Measurements from ENCODE around the gene KLF15. TPM values are rescaled to one million over a fixed set of nuclear protein-coding genes. Genes with fewer than 3 reads are reported as not detected.

The KLF15 gene
- total RNA-seq, 1 experiment from 2014 or later = not detected

- intact Hi-C loops (cut with micrococcal nuclease) = no loop called here
- peaks cover 3% of the 10 kb centered on the region; the same call in 1 of the 2 replicates for H3K4me1 ChIP-seq (ENCODE audit: insufficient read depth, low read length)
- H3K4me3 ChIP-seq (ENCODE audit: low read length) = no peak overlapping the region
- no peak for ATAC-seq
- H3K27me3 ChIP-seq (ENCODE audit: low read length) = peaks cover 10% of the 10 kb centered on the region
- no peak overlapping the region for H3K9ac ChIP-seq (ENCODE audit: low read length)
- ChIA-PET CTCF (interaction anchor here (0.6 kb wide), 1 partner anchor 77 kb away, joined by 3 read pairs; no protein-coding TSS in a partner anchor), POLR2A (ENCODE audit: unreplicated experiment) (no interaction called here)
- H3K9me2 ChIP-seq (replicated peaks; ENCODE audit: low read length) = no peaks in the 10 kb centered on the region
- H2AFZ ChIP-seq (ENCODE audit: low read length) = no peak overlapping the region
- H3F3A ChIP-seq (ENCODE audit: low read length, unreplicated experiment) = no peaks in the 10 kb centered on the region
- no peak overlapping the region for H3K4me2 ChIP-seq (ENCODE audit: low read length)
- no peak overlapping the region for H3K27ac ChIP-seq (ENCODE audit: low read length)
- no peak for TF ChIP-seq EZH2phosphoT487 (IDR thresholded peaks at IDR 0.05; ENCODE audit: borderline replicate concordance, low read length)
- TF ChIP-seq EZH2 (IDR thresholded peaks at IDR 0.05; ENCODE audit: low read length, unreplicated experiment) = no peak
- TF ChIP-seq CTCF (conservative IDR thresholded peaks at IDR 0.05; ENCODE audit: low read depth, low read length) = no peak
- H3K36me3 ChIP-seq (ENCODE audit: low read depth, low read length) = no peaks in the 10 kb centered on the region
- no peaks in the 10 kb centered on the region for H3K9me3 ChIP-seq (ENCODE audit: low read length)
- no peaks in the 10 kb centered on the region for H3K79me2 ChIP-seq (ENCODE audit: low read length)
- no peaks in the 10 kb centered on the region for H4K20me1 ChIP-seq (ENCODE audit: low read length)
- no peak for DNase-seq
- no TSS peak for BruUV-seq (replicated peaks)
Measured at GRCh38 chr3:126351086-126351770, 6.0 kb downstream of the KLF15 start.

- H3K9ac ChIP-seq (ENCODE audit: low read length) = no peak overlapping the region
- H3F3A ChIP-seq (ENCODE audit: low read length, unreplicated experiment) = no peaks in the 10 kb centered on the region
- H3K4me3 ChIP-seq (ENCODE audit: low read length) = no peak overlapping the region
- no peaks in the 10 kb centered on the region for H4K20me1 ChIP-seq (ENCODE audit: low read length)
- no peak overlapping the region for H3K4me2 ChIP-seq (ENCODE audit: low read length)
- POLR2A ChIA-PET (ENCODE audit: unreplicated experiment) = no interaction called here
- H3K27me3 ChIP-seq (ENCODE audit: low read length) = peaks cover 4% of the 10 kb centered on the region; the same call in 1 of the 2 replicates
- ATAC-seq (no peak), DNase-seq (no peak)
- no peaks in the 10 kb centered on the region for H3K79me2 ChIP-seq (ENCODE audit: low read length)
- no peak overlapping the region for H2AFZ ChIP-seq (ENCODE audit: low read length)
- no peaks in the 10 kb centered on the region for H3K9me2 ChIP-seq (replicated peaks; ENCODE audit: low read length)
- TF ChIP-seq EZH2 (IDR thresholded peaks at IDR 0.05; ENCODE audit: low read length, unreplicated experiment) (no peak), CTCF (conservative IDR thresholded peaks at IDR 0.05; ENCODE audit: low read depth, low read length) (no peak), EZH2phosphoT487 (IDR thresholded peaks at IDR 0.05; ENCODE audit: borderline replicate concordance, low read length) (no peak)
- H3K9me3 ChIP-seq (ENCODE audit: low read length) = no peaks in the 10 kb centered on the region
- no peaks in the 10 kb centered on the region for H3K36me3 ChIP-seq (ENCODE audit: low read depth, low read length)
- no peak overlapping the region for H3K27ac ChIP-seq (ENCODE audit: low read length)
- CTCF ChIA-PET = interaction anchor here (0.6 kb wide), 1 partner anchor 76 kb away, joined by 3 read pairs; no protein-coding TSS in a partner anchor
- no TSS peak for BruUV-seq (replicated peaks)
- intact Hi-C loops (cut with micrococcal nuclease) = no loop called here
- H3K4me1 ChIP-seq (ENCODE audit: insufficient read depth, low read length) = no peaks in the 10 kb centered on the region
Measured at GRCh38 chr3:126350502-126351085, 6.6 kb downstream of the KLF15 start.

Data from PC-3 (cell line).